NCI-H524 treated with DMSO at 0.1 percent for 48 hours (cell line): Measurements from ENCODE around the gene MAPK8IP3.

Experiments
- DNase-seq: peaks from one replicate; lab custom pipeline; 2025; lab: John Stamatoyannopoulos, UW

MAPK8IP3 gene

GRCh38 chr16:1705688-1706385 lies at the start of gene MAPK8IP3:
MAPK8IP3 (plus strand) TSS chr16:1706195; CDS start chr16:1706340, 145 bp downstream.
- DNase-seq, result peak; percentile 24

GRCh38 chr16:1656808-1657617 lies 49.0 kb upstream of the MAPK8IP3 start:
- DNase-seq, result no peak

- no peak for DNase-seq
Observed at GRCh38 chr16:1657841-1658240, 48.2 kb upstream of the MAPK8IP3 start.

- no peak for DNase-seq
Observed at GRCh38 chr16:1659031-1659430, 47.0 kb upstream of the MAPK8IP3 start.

GRCh38 chr16:1661826-1662225 lies 44.2 kb upstream of the MAPK8IP3 start:
- DNase-seq, result no peak

- DNase-seq, result no peak
Observed at GRCh38 chr16:1662543-1662942, 43.5 kb upstream of the MAPK8IP3 start.

- DNase-seq, result no peak
Observed at GRCh38 chr16:1665829-1666228, 40.2 kb upstream of the MAPK8IP3 start.

- DNase-seq, result no peak
Observed at GRCh38 chr16:1666316-1666715, 39.7 kb upstream of the MAPK8IP3 start.

- no peak for DNase-seq
Observed at GRCh38 chr16:1667271-1667670, 38.7 kb upstream of the MAPK8IP3 start.

GRCh38 chr16:1667916-1668315 lies 38.1 kb upstream of the MAPK8IP3 start:
- DNase-seq, result no peak

- DNase-seq, result no peak
Observed at GRCh38 chr16:1668612-1669319, 37.2 kb upstream of the MAPK8IP3 start.

GRCh38 chr16:1669698-1670097 lies 36.3 kb upstream of the MAPK8IP3 start:
- no peak for DNase-seq

GRCh38 chr16:1670371-1670770 lies 35.6 kb upstream of the MAPK8IP3 start:
- no peak for DNase-seq

- DNase-seq, result no peak
Observed at GRCh38 chr16:1670866-1671265, 35.1 kb upstream of the MAPK8IP3 start.

GRCh38 chr16:1673424-1674151 lies 32.4 kb upstream of the MAPK8IP3 start:
- no peak for DNase-seq

- no peak for DNase-seq
Observed at GRCh38 chr16:1674306-1674705, 31.7 kb upstream of the MAPK8IP3 start.

GRCh38 chr16:1674751-1675664 lies 31.0 kb upstream of the MAPK8IP3 start:
- DNase-seq, result no peak

- no peak for DNase-seq
Observed at GRCh38 chr16:1676661-1677060, 29.3 kb upstream of the MAPK8IP3 start.

GRCh38 chr16:1677339-1677738 lies 28.7 kb upstream of the MAPK8IP3 start:
- DNase-seq, result no peak

- DNase-seq, result peak; percentile 80
Observed at GRCh38 chr16:1677942-1678499, 28.0 kb upstream of the MAPK8IP3 start, which contains the start of gene JPT2. JPT2 (plus strand) TSS chr16:1678279; CDS start chr16:1678313, 34 bp downstream.
